Measurements from ENCODE around the gene CR2.
"Not testable (repeated sequence)": the region's sequence is repeated elsewhere in the genome, so short reads cannot be mapped to it uniquely, and the experiment has no call there.

CR2 gene

DNA sequence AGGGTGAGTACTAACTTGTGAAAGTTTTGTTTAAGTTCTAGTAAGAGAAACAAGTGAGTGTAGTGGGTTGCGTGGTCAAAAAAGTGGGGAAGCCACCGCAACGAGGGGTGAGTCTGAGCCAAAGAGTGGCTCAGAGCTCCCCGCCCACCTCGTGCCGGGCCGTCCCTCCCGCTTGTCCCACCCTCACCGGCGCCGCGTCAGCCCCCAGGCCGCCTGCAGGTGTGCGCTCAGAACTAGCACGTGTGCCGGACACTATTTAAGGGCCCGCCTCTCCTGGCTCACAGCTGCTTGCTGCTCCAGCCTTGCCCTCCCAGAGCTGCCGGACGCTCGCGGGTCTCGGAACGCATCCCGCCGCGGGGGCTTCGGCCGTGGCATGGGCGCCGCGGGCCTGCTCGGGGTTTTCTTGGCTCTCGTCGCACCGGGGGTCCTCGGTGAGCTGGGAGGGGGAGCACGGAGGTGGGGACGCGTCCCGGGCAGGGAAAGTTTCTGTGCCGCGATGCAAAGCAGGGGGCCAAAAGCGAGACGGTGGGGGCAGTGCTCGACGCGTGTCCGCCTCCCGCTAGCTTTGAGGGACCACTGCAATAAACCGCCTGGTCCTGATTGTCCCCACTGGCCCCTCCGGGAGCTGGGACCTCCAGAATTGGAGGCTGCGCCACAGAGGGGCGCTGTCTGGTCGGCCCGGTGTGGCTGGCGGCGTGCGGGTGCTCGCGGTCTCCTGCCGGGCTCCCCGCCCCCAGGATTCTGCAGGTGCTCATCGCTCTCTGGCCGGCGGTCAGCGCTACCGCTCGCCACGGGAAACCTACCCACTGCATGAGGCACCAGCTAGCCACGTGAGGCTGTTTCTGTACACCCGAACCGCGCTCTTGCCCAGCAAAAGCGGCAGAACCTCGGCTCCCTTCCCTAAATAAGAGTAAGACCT lies at the start of gene CR2:
CR2 (plus strand) TSS at position 283 of the 919 bp plus-strand sequence; CDS start at position 374, 91 bp downstream.
- DNase-seq (ENCODE audit: extremely low read depth in 1 of 2, low read depth in 1 of 2) = no peak

DNA sequence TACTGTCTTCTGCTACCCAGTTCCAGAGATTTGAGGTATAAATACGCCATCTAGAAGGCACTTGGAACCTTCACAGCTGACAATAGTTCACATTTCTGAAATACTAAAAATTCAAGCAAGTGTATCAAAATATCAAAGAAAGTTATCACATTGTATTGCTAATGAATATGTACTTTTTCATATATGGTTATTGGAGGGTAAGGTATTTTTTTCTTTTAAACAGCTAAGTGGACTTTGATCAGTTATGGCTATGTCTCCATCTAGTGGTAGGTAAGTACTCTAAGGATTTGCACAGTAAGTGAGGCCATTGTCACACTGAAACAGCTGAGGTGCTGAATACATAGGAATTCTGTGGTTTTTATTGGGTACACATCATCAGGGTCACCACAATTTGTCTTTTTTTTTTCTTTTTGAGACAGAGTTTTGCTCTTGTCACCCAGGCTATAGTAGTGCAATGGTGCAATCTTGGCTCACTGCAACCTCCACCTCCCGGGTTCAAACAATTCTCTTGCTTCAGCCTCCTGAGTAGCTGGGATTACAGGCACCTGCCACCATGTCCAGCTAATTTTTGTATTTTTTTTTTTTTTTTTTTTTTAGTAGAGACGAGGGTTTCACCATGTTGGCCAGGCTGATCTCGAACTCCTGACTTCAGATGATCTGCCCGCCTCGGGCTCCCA lies 49.1 kb upstream of the CR2 start:
- no peak for DNase-seq (ENCODE audit: extremely low read depth in 1 of 2, low read depth in 1 of 2)

DNA sequence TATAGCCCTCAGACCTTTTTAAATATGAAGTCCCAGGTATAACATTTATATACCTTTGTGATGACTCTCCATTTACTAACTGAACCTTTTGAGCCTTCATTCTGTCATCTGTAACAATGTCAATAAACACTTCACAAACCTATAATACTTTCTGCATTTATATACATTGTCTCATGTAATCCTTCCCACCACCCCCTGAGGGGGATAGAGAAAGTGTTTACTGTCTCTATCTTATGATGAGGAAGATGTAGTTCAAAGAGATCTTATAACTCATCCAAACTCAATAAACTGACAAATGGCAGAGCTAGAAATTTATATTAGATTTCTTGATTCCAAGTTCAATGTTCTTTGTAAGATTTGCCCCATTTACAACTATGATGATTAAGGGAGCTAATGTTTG lies 48.3 kb upstream of the CR2 start:
- DNase-seq (ENCODE audit: extremely low read depth in 1 of 2, low read depth in 1 of 2) = no peak

DNA sequence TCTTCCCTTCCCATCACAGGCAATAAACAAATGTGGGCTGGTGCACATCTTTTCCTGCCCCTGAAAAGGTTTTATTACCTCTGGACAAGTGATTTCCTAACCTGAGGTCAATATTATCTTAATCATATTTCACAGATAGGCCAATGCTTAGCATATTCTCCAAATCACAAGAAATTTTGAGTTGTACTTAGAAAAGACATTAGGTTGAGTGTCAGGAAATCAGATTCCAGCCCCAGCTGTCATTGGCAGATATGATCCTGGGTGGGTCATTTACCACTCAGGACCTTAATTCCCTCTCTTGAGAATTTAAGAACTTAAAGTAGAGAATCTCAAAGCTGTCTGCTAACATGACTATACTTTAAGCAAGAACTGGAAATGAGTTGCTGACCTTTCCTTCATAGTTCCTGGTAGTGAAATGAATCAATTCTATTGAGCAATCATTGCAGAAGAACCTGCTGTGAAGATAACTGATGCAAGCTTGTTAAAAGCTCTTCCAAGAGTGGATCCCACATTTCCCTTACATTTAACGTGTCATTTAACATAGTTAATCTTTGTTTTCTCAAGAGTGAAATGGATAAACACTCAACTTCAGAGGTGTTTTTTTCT lies 46.4 kb upstream of the CR2 start:
- no peak for DNase-seq (ENCODE audit: extremely low read depth in 1 of 2, low read depth in 1 of 2)

DNA sequence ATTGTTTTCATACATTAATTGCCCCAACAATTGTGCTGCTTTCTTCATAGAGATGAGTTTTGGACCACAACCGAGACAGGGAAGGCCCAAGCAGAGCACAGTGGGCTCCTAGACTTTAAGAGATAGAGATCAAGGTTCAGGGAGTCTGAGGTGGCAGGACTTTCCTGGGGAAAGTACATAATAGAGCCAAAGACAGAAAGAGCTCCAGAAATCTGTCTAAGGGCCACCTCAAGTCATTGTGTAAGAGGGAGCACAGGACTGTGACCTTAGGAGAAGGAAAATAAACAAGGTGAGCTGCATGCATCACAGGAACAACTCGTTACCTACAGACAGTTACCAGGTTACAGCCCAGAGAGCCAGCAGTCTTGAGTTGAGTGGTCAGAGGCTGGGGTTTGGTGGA lies 41.3 kb upstream of the CR2 start:
- no peak for DNase-seq (ENCODE audit: extremely low read depth in 1 of 2, low read depth in 1 of 2)

DNA sequence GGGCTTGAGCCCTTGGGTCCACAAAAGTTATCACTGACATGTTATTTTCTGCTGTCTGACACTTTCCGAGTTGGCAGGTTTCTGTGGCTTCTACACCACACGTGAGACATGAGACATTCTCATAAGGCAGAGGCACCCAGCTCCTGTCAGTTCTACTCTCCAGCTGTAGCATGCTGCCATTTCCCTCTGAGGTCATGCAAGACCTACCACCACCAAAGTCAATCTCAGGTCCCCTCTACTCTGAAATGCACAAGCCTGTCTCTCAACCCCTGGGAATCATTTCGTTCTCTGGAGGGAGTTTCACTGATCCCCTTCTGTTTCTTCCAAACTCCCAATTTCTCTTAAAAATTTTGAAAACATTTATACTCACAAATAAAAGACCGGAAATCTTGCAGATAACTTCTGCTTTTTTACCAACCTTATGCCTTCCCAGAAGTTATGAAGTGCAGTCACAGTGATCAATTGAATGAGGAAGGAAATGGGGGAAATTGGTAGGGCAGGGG lies 39.5 kb upstream of the CR2 start:
- no peak for DNase-seq (ENCODE audit: extremely low read depth in 1 of 2, low read depth in 1 of 2)

DNA sequence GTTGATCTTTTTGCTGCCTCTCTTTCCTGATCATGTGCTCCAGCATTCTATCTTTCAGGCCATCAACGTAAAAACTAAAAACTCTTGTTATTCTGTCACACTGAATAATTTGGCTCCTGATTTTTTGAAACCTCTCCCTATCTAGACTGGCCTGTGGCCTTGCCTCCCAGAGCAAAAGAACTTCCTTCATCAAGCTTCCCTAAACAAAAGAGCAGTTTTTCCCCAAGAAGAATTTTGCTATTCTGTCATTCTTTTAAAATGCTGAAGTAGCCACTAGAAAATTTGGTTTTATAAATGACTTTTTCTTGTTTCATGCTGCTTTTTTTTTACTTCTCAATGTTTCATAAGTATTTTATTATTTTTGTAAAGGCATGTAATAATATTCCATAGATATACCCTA lies 37.1 kb upstream of the CR2 start:
- no peak for DNase-seq (ENCODE audit: extremely low read depth in 1 of 2, low read depth in 1 of 2)

DNA sequence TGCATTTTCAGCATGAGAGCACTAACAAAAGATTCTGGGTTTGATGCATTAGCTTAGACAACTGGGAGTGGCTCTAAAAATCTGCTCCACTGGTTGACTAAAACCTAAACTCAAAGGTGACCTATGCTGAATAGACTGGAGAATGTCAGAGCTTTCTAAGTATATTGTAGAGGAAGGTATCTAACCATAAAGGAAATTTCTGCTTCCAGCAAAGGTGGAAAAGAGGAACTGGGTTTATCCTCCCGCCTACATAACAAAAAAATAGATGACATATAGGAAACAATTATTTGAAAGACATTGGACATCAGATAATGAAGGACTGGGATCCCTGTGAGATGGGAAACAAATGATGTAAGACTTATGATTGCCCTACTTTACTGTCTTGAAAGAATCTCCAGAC lies 35.8 kb upstream of the CR2 start:
- DNase-seq (ENCODE audit: extremely low read depth in 1 of 2, low read depth in 1 of 2) = no peak

DNA sequence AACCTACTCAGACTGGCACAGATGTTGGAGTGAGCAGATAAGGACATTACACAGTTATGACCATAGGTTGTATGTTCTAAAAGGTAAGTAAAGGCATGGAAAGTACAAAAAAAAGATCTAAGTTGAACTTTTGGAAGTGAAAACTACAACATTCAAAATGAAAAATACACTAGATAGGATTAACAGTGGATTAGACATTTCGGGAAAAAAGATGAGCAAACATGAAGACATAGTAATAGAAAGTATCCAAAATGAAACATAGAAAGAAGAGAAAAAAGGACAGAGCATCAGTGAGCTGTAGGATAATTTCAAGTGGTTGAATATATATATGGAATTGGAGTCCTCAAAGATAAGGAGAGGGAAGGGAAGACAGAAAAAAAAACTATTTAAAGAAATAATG lies 34.0 kb upstream of the CR2 start:
- DNase-seq (ENCODE audit: extremely low read depth in 1 of 2, low read depth in 1 of 2) = no peak

DNA sequence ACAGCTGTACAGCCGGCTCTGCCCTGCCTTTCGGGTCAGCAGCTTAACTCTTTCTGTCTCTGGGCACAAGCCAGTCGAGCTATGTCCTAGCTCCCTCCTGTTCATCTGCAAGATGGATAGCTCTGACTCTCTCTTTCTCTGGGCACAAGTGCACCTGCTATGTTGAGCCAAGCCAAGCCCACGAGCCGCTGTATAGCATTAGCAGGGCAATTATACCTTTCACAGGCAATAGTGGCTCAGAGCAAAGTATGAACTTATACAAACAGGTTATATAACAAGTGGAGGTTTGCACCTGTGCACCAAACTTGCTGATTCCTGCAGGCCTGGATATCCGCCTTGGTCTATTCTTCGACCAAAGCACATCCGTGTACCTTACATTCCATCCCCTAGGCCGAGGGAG lies 33.0 kb upstream of the CR2 start:
- no peak for DNase-seq (ENCODE audit: extremely low read depth in 1 of 2, low read depth in 1 of 2)

DNA sequence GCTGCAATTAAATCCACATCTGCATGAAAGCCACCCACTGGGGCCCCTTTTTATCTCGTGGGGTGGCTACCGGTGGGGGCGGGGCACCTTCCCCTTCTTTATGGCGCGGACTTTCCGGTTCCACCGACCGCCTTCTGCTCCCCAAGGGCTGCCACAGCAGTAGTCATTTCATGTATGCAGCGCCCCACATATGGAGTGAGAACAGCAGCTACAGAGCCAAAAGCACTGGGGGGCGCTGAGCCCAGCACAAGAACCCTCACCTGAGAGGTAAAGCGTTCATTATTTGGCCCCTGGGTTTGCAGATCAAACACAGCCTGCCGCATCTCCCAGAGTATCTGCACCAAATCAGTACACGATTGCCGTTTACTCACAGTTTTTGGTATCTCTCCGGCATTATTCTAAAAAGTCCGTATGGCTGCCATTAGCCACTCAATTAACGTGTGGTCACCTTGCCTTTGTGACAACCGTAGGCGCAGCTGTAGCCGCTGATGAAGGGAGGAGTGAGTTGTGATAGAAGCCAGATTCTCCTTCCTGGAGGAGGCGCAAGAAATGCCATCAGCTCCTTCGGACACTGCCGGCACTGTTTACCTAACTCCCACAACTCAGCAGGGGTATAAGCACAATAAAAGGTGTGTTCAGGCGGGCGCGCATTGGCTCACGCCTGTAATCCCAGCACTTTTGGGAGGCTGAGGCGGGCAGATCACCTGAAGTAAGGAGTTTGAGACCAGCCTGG lies 30.4 kb upstream of the CR2 start:
- DNase-seq (ENCODE audit: extremely low read depth in 1 of 2, low read depth in 1 of 2) = no peak

DNA sequence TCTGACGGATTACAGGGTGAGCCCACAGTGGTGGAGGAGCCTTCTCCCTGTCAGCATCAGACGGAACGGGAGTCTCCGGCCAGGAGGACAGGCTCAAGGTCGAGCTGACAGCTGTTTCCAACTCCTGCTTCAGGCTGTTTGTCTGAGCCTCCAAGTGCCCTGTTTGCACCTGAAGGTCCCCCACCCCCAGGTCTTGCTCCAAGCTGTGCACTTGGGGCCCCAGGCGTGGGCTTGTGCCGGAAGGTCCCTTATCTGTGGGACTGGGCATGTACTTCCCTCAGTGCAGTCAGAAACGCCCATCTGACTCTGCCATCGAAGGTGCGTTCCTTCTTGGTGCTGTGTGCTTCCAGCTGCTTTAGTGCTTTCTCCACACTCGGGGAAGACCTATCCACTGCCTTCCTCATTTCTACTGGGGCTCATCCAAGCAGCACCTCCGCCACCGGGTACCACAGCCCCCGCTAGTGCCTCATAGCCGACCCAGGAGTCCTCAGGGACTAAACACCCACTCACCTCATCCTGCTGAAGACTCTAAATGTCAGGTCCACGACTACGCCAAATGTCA lies 29.5 kb upstream of the CR2 start:
- no peak for DNase-seq (ENCODE audit: extremely low read depth in 1 of 2, low read depth in 1 of 2)

DNA sequence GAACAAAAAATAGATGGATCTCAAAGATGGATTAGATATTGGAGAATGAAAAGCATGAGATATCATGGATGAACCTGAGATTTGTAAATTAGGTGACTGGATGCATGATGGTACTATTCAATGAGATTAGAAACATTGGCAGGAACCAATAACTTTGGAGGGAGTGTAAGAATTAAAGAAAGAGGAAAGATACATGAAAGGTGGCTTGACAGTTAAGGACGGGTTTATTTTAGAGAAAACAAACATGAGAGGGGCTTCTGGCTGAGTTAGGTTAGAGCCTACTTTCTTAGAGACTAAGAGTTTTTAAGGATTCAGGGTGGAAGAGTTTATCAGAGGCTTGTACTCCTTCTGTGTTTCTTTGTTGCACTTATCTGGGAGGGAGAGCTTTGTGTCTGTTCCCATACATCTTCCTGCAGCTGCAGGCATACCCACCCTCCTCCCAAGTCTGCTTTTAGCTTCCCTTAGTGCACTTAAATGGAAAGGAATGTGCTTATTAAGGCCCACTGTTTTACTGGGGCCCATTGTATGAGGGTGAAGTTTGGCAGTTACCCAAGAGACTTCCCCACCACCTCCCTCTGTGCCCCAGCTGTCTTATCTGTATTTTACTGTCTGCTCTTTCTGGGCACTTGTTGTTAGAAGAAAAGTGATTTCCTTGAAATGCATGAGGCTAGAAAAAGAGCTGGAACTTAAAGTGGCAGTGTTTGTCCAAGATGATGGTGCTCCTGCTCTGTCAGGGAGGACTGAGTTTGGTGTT lies 26.1 kb upstream of the CR2 start:
- no peak for DNase-seq (ENCODE audit: extremely low read depth in 1 of 2, low read depth in 1 of 2)

DNA sequence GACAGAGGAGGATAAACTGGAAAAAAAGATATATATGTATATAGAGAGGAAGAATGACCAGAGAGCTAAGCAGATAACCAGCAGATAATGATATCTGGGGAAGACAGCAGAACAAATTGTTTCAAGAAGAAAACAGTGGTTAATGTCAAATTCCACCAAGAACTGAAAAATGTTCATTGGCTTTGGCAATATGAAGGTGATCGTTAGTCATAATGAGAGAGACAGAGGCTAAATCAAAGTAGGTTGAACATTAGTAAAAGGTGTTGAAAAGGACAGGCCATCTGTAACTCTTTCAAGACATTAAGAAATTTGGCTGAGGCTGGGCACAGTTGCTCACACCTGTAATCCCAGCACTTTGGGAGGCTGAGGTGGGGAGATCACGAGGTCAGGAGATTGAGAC lies 25.3 kb upstream of the CR2 start:
- DNase-seq (ENCODE audit: extremely low read depth in 1 of 2, low read depth in 1 of 2) = no peak

DNA sequence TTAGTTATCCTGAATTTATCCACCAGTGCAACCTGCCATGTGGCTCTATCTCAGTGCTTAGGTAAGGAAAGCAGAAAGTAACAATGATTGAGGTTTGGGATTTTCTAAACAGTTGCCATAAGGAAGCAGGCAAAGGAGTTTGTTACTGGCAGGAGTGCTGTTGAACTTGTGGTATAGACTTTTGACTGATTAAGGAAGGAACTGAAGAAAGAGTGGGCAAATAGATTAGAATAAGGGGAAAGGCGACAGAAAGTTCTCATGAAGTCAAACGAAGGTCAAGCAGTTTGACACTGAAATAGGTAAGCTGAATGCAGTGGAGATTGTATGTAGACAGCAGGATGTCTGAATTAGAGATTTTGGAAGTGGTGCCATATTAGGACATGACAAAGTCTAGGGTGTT lies 24.2 kb upstream of the CR2 start:
- DNase-seq (ENCODE audit: extremely low read depth in 1 of 2, low read depth in 1 of 2) = no peak

DNA sequence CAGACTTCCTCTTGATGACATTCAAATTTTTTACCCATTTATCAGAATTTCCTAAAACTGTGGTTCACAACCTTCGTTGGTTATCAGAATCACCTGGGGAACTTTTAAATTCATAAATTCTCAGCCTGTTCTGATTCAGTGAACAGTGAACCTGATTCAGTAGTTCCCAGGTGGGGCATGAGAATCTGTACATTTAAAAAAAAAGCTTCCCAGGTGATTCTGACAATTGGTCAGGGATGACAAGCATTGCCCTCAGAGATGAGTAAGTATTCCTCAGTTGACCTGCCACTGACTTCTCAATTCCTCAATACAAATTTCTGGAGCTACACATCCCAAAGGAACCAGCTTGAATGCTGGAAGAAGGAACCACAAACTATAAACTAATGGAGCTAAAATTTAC lies 23.5 kb upstream of the CR2 start:
- no peak for DNase-seq (ENCODE audit: extremely low read depth in 1 of 2, low read depth in 1 of 2)

DNA sequence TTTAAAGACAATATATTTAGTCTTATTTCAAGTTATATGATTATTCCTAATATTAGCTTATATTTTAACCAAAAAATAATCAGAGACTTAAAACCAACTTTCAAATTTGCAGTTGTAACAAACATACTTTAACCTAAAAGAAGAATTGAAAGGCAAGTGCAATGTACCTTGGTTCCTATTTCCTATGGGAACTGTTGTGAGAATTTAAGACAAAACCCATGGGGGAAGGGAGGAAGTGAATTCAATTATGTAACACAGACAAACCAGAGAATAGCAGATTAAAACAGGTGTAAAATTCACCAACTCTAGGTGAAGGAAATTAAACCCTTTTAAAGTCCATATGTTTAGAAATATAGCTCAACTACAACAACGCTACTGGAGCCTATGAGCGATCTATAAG lies 22.6 kb upstream of the CR2 start:
- DNase-seq (ENCODE audit: extremely low read depth in 1 of 2, low read depth in 1 of 2) = no peak

DNA sequence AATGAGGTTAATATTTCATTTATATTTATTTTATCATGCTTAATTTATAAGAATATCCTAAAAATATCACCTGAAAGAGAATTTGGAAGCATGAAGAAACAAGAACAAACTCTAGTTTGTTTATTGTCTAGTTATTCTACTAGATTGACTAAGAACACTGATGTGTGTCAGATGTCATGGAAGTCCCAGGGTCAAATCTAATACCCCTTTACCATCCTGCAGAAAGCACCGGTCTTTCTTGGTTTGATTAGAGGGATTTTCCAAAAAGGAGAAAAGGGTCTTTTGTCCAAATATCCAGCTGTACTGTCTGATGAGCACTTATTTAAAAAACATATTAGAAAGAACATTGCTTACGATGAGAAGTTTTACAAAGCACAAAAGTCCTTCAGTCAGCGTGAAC lies 20.7 kb upstream of the CR2 start:
- DNase-seq (ENCODE audit: extremely low read depth in 1 of 2, low read depth in 1 of 2) = no peak

DNA sequence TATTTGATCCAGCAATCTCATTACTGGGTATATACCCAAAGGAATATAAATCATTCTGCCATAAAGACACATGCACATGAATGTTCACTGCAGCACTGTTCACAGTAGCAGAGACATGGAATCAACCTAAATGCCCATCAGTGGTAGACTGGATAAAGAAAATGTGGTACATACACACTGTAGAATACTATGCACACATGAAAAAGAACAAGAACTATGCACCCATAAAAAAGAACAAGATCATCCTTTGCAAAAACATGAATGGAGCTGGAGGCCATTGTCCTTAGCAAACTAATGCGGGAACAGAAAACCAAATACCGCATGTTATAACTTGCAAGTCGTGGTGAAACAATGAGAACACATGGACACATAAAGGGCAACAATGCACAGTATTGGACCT lies 17.4 kb upstream of the CR2 start:
- DNase-seq (ENCODE audit: extremely low read depth in 1 of 2, low read depth in 1 of 2) = not testable (repeated sequence)

DNA sequence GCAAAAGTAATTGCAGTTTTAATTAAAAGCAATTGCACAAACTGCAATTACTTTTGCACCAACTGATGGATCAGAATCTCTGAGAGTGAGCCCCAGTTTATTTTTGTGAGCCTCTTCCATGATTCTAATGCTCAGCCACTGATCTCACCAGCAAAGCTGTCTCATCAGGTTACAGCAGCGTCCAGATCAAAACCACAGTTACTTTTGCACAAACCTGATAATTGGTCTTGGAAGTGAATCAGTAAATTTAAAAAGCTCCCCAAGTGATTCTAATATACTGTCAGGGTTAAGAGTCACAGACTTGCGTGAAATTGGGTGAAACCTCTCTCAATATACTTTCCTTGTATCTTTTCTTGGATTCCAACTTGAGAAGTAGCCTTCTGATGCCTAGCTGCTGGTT lies 13.5 kb upstream of the CR2 start:
- DNase-seq (ENCODE audit: extremely low read depth in 1 of 2, low read depth in 1 of 2) = no peak

All from activated CD8-positive, alpha-beta memory T cell treated with anti-CD3 and anti-CD28 coated beads for 1 hour (primary cell).